ENCODE results near the gene SLC11A2. TPM values are rescaled to one million over a fixed set of nuclear protein-coding genes. Genes with fewer than 3 reads are reported as not detected.
A peak's percentile ranks its signal among the peaks of the same experiment; 100 is the strongest.

The SLC11A2 gene
- 82.5 TPM for total RNA-seq

GRCh38 chr12:51025836-51026638, at the start of gene SLC11A2:
SLC11A2 (minus strand) TSS chr12:51026384; CDS start chr12:51010728, 15,656 bp downstream.
- intact Hi-C loops (cut with DNase I): no loop called here
- ATAC-seq: peak; percentile 98

GRCh38 chr12:51075390-51075789, 49.2 kb upstream of the SLC11A2 start:
- no peak for DNase-seq (ENCODE audit: low spot score)
- ATAC-seq: peak; percentile 36
- intact Hi-C loops (cut with DNase I): no loop called here

More at GRCh38 chr12:51025836-51026638, at the start of gene SLC11A2:
- DNase-seq (ENCODE audit: low spot score): peak; percentile 97

GRCh38 chr12:51071663-51072062, 45.5 kb upstream of the SLC11A2 start:
- ATAC-seq: no peak
- DNase-seq (ENCODE audit: low spot score): no peak
- intact Hi-C loops (cut with DNase I): no loop called here

- intact Hi-C loops (cut with DNase I): no loop called here
- DNase-seq (ENCODE audit: low spot score) (no peak), ATAC-seq (peak; percentile 95)
Observed at GRCh38 chr12:51070004-51070403, 43.8 kb upstream of the SLC11A2 start.

GRCh38 chr12:51067771-51068170, 41.6 kb upstream of the SLC11A2 start:
- ATAC-seq (no peak), DNase-seq (ENCODE audit: low spot score) (no peak)
- intact Hi-C loops (cut with DNase I): no loop called here

- DNase-seq (ENCODE audit: low spot score) (no peak), ATAC-seq (no peak)
- intact Hi-C loops (cut with DNase I): no loop called here
Observed at GRCh38 chr12:51067229-51067628, 41.0 kb upstream of the SLC11A2 start.

- ATAC-seq: no peak
- DNase-seq (ENCODE audit: low spot score): no peak
- intact Hi-C loops (cut with DNase I): no loop called here
Observed at GRCh38 chr12:51065530-51065929, 39.3 kb upstream of the SLC11A2 start.

GRCh38 chr12:51062631-51063397, 36.6 kb upstream of the SLC11A2 start:
- DNase-seq (ENCODE audit: low spot score) (no peak), ATAC-seq (no peak)
- intact Hi-C loops (cut with DNase I): no loop called here

- intact Hi-C loops (cut with DNase I): no loop called here
- DNase-seq (ENCODE audit: low spot score) (no peak), ATAC-seq (no peak)
Observed at GRCh38 chr12:51059086-51059485, 32.9 kb upstream of the SLC11A2 start.

- DNase-seq (ENCODE audit: low spot score): no peak
- intact Hi-C loops (cut with DNase I): no loop called here
- ATAC-seq: no peak
Observed at GRCh38 chr12:51056242-51056641, 30.1 kb upstream of the SLC11A2 start.

- DNase-seq (ENCODE audit: low spot score) (no peak), ATAC-seq (no peak)
- intact Hi-C loops (cut with DNase I): no loop called here
Observed at GRCh38 chr12:51055060-51055459, 28.9 kb upstream of the SLC11A2 start.

- intact Hi-C loops (cut with DNase I): no loop called here
Observed at GRCh38 chr12:51051787-51052186, 25.6 kb upstream of the SLC11A2 start.

GRCh38 chr12:51049525-51049924, 23.3 kb upstream of the SLC11A2 start:
- DNase-seq (ENCODE audit: low spot score): no peak
- ATAC-seq: no peak
- intact Hi-C loops (cut with DNase I): no loop called here

More at GRCh38 chr12:51051787-51052186, 25.6 kb upstream of the SLC11A2 start:
- ATAC-seq: no peak
- no peak for DNase-seq (ENCODE audit: low spot score)

GRCh38 chr12:51048661-51049251, 22.6 kb upstream of the SLC11A2 start:
- DNase-seq (ENCODE audit: low spot score) (no peak), ATAC-seq (no peak)
- intact Hi-C loops (cut with DNase I): no loop called here

GRCh38 chr12:51047655-51048540, 21.7 kb upstream of the SLC11A2 start, which contains the start of gene LETMD1:
LETMD1 (plus strand) TSS chr12:51048327; CDS start chr12:51048357, 30 bp downstream.
- ATAC-seq (peak; percentile 100), DNase-seq (ENCODE audit: low spot score) (peak; percentile 93)
- intact Hi-C loops (cut with DNase I): no loop called here

GRCh38 chr12:51036279-51036678, 10.1 kb upstream of the SLC11A2 start:
- no peak for ATAC-seq
- DNase-seq (ENCODE audit: low spot score): no peak
- intact Hi-C loops (cut with DNase I): no loop called here

- ATAC-seq (no peak), DNase-seq (ENCODE audit: low spot score) (no peak)
- intact Hi-C loops (cut with DNase I): no loop called here
Observed at GRCh38 chr12:51033457-51034089, 7.4 kb upstream of the SLC11A2 start.

- no peak for DNase-seq (ENCODE audit: low spot score)
- intact Hi-C loops (cut with DNase I): no loop called here
- ATAC-seq: no peak
Observed at GRCh38 chr12:51033048-51033447, 6.9 kb upstream of the SLC11A2 start.

All from sciatic nerve (tissue), 2 donors.